ENCODE data around the gene SLC9A6.
"Not testable (repeated sequence)": the region's sequence is repeated elsewhere in the genome, so short reads cannot be mapped to it uniquely, and the experiment has no call there.

Gene SLC9A6

DNA sequence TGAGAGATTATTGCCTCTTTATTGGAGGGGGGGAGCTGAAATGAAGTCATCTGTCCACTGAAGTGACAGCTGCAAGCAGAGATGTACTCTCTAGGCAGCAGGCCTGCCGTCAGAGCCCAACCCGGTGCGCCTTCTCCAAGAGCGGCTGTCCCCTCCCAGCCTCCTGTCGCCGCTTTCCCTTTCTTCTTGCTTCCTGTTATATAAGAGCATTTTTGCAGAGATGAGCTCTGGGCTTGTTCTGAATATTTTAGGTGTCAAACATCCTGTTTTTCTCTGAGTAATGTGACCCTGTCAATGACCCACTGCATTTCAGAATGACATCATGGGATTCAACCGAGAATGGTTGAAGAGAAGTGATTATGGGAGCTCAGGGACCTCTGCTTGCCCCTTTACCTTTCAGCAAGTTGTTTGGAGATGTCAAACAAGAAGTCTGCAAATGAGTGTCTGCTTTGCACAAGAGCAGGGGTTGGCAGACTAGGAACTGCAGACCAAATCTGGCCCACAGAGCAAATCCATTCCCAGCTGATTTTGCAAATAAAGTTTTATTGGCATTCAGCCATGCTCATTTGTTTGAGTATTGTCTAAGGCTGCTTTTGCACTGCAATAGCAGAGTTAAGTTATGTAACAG is 79.9 kb downstream of the SLC9A6 start:
- DNase-seq, result peak; percentile 22

DNA sequence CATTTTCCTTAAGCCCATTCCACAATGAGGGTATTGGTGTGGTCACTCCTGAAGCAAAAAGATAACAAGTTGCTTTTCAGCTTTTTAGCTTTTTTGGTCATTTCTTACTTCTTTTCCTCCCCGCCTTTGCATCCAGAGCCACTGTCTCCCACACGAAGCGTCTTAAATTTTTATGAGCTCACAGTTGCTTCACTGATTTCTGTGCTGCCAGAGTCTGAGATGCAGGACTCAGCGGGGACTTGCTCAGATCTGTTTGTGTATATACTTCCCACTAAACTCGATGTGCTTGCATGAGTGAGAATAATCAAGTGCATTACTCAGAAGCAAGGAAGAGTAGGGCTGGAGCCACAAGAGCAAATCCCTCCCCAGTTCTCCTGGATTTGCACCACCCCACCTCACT is 81.9 kb downstream of the SLC9A6 start:
- no peak for DNase-seq

DNA sequence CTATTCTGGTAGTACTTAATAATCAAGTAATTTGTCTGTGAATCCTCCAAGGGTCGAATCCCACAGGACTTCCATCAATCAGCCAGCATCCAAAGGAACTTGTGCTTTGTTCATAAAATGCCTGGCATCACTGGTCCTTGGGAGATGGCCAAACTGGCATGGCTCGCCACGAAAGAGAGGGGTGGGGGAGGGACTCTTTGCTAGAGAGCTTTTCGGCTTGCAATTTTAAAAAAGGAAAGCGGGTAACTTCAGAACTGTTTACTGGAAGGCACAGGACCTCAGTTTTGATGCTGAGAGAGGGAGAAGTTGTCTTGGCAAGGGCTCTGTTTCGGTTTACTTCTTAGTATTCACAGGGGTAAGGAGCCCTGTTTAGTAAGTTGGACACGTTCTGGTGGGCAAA is 82.7 kb downstream of the SLC9A6 start:
- DNase-seq, result no peak

DNA sequence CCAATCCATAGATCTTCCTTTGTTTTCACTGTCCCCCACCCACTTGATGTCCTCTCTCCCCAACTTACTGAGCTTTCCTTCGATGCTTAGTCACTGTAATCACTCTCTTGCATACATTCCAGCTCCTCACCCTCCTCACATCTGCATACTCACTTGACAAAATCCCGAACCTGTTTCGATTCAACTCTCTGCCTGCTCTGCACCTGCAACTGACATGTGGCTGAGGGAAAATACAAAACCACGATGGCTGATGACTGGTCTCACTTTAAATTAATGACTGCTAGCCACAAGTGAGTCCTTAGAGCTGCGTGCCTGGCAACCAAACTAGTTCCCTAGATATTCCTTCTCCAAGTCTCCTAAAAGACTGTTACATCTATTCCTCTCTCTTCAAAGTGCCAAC is 91.7 kb downstream of the SLC9A6 start:
- no peak for DNase-seq

- DNase-seq, result no peak
Measured at GRCh38 chrX:136080766-136081165, 95.5 kb downstream of the SLC9A6 start.

DNA sequence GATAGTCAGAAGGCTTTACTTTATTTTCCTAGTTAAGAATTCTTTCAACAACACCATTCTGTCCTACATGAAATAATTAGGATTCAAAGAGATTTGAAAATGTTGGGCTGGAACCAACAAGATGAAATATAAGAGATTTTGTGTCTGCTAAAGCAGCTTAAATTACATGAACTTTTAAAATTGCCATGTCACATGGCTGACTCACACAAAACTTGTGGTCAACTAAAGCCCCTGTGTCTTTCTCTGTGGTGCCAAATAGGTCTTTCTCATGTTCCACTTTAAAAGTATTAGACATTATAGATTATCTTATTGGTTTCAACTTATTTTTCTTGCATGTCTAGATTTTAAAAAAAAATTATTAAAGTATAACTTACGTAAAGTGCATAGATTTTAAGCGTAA is 101.3 kb downstream of the SLC9A6 start:
- DNase-seq, result no peak

DNA sequence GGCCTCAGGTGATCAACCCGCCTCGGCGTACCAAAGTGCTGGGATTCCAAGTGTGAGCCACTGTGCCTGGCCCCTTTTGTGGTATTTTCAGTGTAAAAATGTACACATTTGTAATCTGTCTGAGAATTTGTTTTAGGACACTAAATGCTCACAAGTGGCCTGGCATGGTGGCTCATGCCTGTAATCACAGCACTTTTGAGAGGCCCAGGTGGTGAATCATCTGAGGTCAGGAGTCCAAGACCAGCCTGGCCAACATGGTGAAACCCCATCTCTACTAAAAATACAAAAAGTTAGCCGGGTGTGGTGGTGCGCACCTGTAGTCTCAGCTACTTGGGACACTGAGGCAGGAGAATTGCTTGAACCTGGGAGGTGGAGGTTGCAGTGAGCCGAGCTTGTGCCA is 106.7 kb downstream of the SLC9A6 start:
- not testable (repeated sequence) for DNase-seq

DNA sequence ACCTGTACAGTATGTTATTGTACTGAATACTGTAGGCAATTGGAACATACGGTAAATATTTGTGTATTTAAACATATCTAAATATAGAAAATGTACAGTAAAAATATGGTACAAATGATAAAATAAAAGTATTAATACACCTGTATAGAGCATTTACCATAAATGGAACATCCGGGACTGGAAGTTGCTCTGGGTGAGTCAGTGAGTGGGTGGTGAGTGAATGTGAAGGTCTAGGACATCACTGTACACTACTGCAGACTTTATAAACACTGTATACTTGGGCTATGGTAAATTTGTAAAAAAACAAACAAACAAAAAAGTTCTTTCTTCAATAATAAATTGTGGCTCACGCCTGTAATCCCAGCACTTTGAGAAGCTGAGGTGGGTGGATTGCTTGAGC is 109.7 kb downstream of the SLC9A6 start:
- no peak for DNase-seq

Data from CD4-positive, alpha-beta T cell treated with Interleukin-12 subunit alpha and Interleukin-12 subunit beta, for 1 hour (primary cell).